H1 (cell line): Measurements from ENCODE around the gene TEKT1. TPM values are rescaled to one million over a fixed set of nuclear protein-coding genes. Genes with fewer than 3 reads are reported as not detected.

Experiments
- CBX8 ChIP-seq: fragments of 300-800, 300-1000 bp; sonication (generic); IDR thresholded peaks from 2 replicates; pipeline ENCODE4 v1.7.1; 2016; ENCODE audit warnings: low read depth, low read length, borderline replicate concordance
- CHD7 ChIP-seq: fragments of 300-600 bp; sonication (generic); IDR thresholded peaks from 2 replicates; pipeline ENCODE4 v1.7.1; 2012; ENCODE audit warnings: low read length, moderate library complexity, mild to moderate bottlenecking, inconsistent platforms; ENCODE audit not compliant: insufficient replicate concordance
- KDM1A ChIP-seq: fragments of 200-600, 300-600 bp; sonication (generic); IDR thresholded peaks from 2 replicates; pipeline ENCODE4 v1.7.1; 2016; ENCODE audit warnings: mild to moderate bottlenecking, low read length, borderline replicate concordance
- SIX5 ChIP-seq: IDR thresholded peaks from 2 replicates; pipeline ENCODE4 v1.6.1; 2011; ENCODE audit warnings: mild to moderate bottlenecking, low read depth, low read length
- SP4 ChIP-seq: IDR thresholded peaks from 2 replicates; pipeline ENCODE4 v1.6.1; 2012; ENCODE audit warnings: low read length, inconsistent platforms
- TAF7 ChIP-seq: optimal IDR thresholded peaks from 2 replicates; pipeline ENCODE3; 2011; ENCODE audit warnings: low read depth, mild to moderate bottlenecking, inconsistent platforms, low read length, moderate library complexity, borderline replicate concordance
- polyA plus RNA-seq, 7 experiments: library from polyadenylated mRNA; depleted of rRNA in 3 of 7; stranded (reverse) in 5 of 7; unstranded in 2 of 7; fragments of >200 nt in 5 of 7; fragments of 200-250 nt in 2 of 7; gene quantifications; 1 replicate in 5 of 7; 2 replicates in 1 of 7; 4 replicates in 1 of 7; pipeline versions ENCODE4 v1.2.1 to v1.2.3, GENCODE V29; 2011 to 2013; ENCODE audit warnings: missing spikeins in 2 of 7, mixed read lengths in 2 of 7
- total RNA-seq: library from RNA; stranded (reverse); fragmentation: NEBNext Ultra II Directional; extraction: Animal tissue kit (Norgen Biotek cat#: 25700); gene quantifications from 2 replicates; pipeline ENCODE4 v1.2.1, GENCODE V29; 2021

The TEKT1 gene
- total and polyA plus RNA-seq, 2 of the 8 experiments (the other 6 are each of a cell fraction or from before 2014, with no cell fraction given), result not detected

- TF ChIP-seq CHD7, result no peak
- no peak for TF ChIP-seq TAF7
- no peak for TF ChIP-seq SP4
- TF ChIP-seq SIX5, result no peak
- no peak for TF ChIP-seq KDM1A
- TF ChIP-seq CBX8, result no peak
Measured at GRCh38 chr17:6780886-6781285, 50.6 kb downstream of the TEKT1 start (continued).
